ENCODE measurements around the gene CAMSAP1.

Gene CAMSAP1

GRCh38 chr9:135939351-135940265, 32.3 kb upstream of the CAMSAP1 start:
- no peak for FAIRE-seq
- DNase-seq (ENCODE audit: insufficient read length, low spot score) = no peak

DNA sequence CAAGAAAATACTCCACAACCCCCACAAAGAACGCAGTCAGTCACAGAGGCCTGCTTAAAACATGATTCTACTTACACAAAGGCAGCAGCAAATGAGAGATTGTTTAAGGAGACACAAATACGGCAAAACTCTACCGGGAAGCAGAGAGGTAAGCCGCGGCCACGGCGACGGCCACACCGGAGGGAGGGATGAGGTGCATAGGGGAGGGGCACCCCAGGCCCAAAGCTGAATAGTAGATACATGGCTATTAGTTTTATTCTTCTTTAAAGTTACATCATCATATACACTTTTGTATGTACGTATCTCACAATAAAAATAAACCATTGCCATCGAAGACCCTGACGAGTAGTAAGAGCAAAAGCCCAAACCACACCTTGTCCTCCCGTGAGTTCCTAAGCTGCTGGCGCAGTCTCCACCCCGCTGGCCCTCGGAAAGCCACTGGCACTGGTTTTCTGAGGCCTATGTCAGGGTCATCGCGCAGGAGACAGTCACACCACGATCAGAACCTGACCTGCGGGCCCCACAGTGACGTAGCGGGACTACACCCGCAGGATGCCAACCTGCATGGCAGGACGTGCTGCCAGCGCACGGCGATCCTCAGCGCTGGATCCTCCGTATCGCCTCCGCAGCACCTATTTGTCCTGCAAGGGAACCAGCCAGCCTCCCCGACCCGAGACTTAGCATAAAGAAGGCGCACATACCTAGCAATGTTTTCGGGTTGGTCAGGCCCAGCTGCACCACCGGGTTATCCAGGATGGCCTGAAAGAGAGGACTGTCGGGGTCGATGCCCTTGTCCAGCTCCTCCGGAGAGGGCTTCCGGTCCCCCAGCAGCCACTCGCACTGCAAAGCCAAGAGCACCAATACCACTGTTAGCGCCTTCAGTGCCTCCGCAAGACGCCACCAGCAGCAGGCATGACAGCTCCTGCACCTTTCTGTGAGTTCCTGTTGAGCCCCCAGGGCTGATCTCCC, 30.5 kb upstream of the CAMSAP1 start:
- DNase-seq (ENCODE audit: insufficient read length, low spot score) (no peak), FAIRE-seq (no peak)

DNA sequence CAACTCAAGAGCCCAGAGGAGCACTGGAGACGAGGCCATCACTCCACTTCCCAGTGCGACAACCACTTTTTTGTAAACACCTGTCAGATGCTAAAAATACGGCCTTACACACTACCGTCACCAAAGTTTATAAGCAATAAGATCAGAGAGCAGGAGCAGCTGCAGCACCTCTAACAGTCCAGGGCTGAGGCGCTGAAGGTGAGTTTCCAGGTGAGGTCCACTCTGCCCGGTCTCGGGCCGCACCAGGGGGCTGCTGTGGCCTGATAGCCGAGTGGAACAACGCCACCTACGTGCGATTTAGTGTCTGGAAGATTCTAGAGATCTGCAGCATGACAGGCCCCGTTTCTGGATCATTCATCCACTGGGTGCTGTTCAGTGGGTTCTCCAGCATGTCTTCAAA, 25.8 kb upstream of the CAMSAP1 start:
- no peak for FAIRE-seq
- no peak for DNase-seq (ENCODE audit: insufficient read length, low spot score)

DNA sequence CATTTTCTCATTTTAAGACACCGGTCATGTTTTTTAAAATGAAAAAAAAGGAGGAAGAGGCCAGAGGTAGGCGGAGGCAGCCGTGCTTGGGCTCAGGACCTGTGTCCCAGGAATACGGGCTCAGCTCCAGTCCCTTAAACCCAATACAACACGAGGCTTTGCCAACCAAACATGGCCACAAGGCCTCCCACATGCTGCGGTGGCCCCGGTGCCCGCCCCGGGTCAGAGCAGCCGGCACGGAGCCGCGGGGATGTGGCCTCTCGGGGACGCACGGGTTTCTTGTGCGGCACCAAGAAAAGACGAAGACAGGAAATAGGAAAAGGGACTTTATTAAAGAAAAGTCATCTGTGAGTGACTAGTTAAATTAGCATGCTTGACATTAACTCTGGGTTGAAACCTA, 25.3 kb upstream of the CAMSAP1 start:
- no peak for FAIRE-seq
- no peak for DNase-seq (ENCODE audit: insufficient read length, low spot score)

DNA sequence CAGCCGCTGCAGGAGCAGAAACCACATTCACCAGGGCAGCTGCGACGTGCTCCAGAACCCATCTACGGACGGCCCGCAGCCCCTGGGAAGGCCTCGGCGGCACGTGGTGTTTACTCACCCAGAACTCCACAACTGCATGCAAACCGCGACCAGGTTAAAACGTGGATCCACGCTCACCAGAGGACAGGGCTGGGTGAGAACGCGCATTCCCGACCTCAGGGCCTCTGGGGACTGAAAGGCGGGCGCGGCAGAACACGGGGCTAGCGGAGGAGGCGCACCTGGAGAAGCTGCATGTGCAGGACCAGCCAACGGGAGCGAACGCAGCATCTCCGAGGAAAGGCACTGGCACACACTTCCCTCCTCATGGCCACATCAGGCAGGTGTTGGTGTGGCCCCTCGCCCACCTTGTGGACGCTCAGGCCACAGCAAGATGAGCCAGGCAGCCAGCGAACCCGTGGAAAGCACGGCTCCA, 24.0 kb upstream of the CAMSAP1 start:
- FAIRE-seq (no peak), DNase-seq (ENCODE audit: insufficient read length, low spot score) (no peak)

- no peak for DNase-seq (ENCODE audit: insufficient read length, low spot score)
- FAIRE-seq = no peak
These were observed 23.4 kb upstream of the CAMSAP1 start for GRCh38 chr9:135930446-135931345.

DNA sequence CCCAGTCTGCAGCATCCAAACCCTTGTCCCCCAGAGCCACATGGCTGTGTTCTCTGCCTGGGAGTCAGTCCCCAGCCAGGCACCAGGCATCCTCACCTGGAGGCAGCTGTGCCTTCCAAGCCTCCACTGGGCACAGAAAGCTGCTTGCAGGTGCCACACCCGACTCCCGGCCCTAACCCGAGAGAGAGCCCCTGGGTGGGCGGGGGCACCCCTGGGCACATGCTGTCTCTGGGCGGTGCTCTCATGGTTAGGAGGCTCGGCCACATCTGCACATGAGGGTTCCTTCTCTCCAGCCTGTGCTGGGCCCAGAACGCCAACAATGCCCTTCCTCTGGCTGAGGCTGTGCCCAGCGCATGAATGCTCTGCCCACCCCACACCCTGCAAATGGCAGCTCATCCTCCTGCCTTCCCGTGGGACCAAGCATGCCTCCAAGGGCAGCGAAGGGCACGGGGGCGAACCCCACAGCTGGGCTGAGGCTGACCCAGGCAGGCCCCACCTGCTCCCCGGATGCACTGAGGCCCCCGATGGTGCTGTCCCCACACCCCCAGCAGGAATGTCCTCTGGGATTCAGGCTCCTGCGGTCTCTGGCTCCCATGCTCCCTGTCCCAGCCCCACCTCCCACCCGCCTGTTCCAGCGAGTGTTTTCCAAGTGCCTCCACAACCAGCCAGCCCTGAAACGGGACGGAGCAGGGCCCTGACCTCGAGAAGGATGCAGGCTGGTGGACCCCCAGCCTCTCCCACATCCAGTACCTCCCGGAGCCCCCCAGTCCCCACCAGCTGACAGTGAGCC, 22.5 kb upstream of the CAMSAP1 start:
- no peak for DNase-seq (ENCODE audit: insufficient read length, low spot score)
- no peak for FAIRE-seq

DNA sequence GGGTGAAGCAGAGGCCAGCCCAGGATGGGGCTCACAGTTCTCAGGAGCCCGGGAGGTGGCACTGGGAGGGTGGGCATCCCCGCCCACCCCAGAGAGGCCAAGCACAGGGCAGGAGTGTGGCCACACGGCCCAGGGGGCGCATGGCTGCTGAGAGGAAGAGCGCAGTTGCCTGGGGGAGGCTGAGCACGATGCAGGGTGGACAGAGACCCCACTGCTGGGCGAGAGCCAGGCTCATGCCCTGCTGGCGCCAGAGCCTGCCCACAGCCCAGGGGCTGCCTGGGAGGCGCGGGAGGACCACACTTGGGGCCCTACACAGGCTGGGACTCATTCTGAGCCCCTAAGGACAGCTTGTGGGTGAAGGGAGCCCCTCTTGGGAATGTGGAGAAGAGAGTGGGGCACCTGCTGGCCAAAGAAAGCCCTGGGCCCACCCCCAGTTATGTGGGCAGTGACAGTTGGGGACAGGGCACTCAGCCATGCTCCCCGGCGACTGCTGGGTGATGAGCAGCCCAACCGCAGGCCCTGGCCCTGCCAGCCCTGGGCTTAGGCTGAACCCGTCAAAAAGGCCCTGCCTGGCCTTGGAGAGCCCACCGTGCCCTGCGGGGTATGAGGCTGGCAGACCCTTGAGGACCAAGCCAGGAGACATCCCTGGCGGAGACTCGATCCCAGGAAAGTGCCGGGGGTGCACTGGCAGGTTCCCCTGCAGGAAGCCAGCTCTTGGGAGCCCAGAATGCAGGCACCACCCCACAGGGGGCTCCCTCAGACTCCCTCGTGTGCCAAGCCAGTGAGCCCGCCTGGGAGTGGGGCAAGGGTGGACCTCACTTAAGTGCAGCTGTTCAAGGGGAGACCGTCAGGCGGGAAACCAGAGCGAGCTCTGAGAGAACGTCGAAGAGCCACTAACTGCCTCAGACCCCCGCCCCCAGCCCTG, 21.6 kb upstream of the CAMSAP1 start:
- no peak for FAIRE-seq
- DNase-seq (ENCODE audit: insufficient read length, low spot score) = no peak

DNA sequence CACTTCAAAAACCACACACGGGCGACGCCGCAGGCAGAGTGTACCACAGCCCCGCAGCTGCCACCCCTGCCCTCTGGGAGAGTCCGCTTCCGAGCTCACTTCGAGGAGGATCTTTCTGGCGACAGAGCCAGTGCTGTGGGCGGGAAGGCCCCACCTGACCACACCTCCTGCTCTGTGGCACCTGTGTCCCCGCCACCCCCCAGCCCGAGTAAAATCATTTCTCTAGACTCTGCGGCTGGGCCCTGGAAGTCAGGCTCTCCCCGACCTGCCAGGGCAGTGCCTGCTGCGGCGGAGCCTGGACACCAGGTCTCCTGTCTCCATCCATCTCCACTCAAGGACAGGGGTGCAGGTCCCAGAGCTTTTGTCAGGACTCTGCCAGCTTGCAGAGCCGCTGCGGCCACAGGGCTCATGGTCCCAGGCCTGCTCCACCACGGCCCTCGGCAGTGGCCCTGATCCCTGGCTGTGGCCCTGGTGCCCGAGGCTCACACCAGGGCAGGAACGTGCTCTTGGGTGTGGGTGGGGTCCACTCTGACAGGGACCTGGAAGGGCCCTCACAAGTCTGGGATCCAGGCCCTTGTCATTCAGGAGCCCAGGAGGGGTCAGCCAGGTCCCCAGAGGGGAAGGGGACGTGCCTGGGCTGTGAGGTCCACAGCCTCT, 20.9 kb upstream of the CAMSAP1 start:
- FAIRE-seq (no peak), DNase-seq (ENCODE audit: insufficient read length, low spot score) (no peak)

- DNase-seq (ENCODE audit: insufficient read length, low spot score) = no peak
- no peak for FAIRE-seq
These were observed 20.1 kb upstream of the CAMSAP1 start for GRCh38 chr9:135927195-135928013.

GRCh38 chr9:135926402-135927194, 19.3 kb upstream of the CAMSAP1 start:
- FAIRE-seq (no peak), DNase-seq (ENCODE audit: insufficient read length, low spot score) (no peak)

DNA sequence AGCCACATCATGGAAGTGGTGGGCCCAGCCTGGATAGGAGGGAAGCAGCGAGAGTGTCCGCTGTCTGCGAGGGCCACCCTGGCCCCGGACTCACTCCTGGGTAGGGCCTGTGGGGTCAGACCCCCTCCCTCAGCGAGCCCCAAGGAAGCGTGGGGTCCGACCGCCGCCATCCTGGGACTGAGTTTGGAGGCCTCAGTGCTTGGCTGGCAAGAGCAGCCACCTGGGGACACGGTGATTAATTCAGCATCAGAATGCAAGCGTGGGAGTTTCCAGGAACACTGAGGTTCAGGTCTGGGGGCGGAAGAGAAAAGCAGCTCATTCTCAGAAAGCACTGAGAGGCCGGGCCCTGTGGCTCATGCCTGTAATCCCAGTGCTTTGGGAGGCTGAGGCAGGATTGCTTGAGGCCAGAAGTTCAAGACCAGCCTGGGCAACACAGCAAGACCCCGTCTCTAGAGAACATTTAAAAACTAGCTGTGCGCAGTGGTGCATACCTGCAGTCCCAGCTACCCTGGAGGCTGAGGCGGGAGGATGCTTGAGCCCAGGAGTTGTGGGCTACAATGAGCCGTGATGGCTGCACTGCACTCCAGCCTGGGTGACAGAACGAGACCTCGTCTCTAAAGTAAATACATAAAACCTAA, 18.3 kb upstream of the CAMSAP1 start:
- no peak for DNase-seq (ENCODE audit: insufficient read length, low spot score)
- FAIRE-seq = no peak

DNA sequence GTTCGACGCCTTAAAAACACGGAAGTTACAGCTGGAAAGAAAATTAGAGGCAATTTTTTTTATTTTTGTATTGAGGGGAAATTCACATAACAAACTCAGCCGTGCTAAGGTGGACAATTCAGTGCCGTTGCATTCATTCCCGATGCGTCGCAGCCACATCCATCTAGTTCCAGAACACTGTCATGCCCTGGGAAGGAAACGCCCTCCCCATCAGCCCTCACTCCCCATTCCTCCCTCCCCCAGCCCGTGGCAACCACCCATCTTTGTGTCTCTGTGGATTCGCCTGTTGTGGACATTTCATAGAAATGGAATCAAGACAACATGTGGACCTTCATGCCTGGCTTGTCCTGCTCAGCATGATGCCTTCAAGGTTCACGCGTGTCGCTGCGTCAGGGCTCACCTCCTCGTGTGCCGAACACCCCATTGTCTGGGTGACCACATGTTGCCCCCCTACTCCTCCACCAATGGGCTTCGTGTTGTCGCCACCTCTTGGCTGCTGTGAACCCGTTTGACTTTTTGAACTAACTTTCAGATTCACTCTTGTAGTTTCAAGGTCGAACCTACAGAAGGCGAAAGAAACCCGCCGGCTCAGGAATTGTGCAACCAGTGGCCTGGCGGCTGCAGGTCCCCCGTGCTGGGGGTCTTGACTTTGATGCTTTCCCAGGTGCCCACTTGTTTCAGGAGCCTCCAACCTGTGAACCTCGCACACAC, 17.4 kb upstream of the CAMSAP1 start:
- no peak for DNase-seq (ENCODE audit: insufficient read length, low spot score)

GRCh38 chr9:135923508-135923907, 16.2 kb upstream of the CAMSAP1 start:
- FAIRE-seq = no peak
- DNase-seq (ENCODE audit: insufficient read length, low spot score) = no peak

More for the DNA sequence above, 17.4 kb upstream of the CAMSAP1 start:
- no peak for FAIRE-seq

DNA sequence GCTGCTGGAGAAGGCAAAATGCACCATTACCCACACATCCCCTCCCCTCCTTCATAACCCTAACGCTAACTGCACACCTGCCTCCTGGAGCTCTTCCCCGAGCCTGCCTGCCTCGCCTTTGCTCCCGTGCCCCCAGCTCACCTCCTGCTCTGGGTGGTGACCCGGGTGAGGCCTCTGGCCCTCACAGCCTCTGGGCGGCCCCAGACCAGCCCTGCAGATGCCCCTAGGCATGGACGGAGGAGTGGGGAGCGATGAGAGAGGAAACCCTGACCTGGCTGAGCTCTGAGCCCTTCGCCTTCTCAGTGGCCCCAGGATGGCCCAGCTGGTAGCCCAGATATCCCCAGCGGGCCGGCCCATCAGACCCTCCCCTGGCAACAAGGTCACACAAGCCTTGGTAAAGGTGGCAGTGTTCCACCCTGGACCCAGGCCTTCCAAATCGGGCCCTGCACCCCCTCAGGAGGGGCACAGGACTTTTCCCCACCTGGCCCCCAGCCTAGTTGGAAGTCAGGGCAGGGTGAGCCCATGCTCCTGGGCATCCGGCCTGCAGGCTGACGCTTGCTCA, 14.5 kb upstream of the CAMSAP1 start:
- FAIRE-seq = no peak
- no peak for DNase-seq (ENCODE audit: insufficient read length, low spot score)
